Stimulated activated effector memory CD8-positive, alpha-beta T cell treated with anti-CD3 and anti-CD28 coated beads, Interleukin-12 subunit alpha, Interleukin-12 subunit beta, amount 100 ng/mL, for 72 hours (primary cell): Measurements from ENCODE around the gene BAZ1B.
"Not testable (repeated sequence)": the region's sequence is repeated elsewhere in the genome, so short reads cannot be mapped to it uniquely, and the experiment has no call there.

ENCODE experiments used
- ATAC-seq: fragments of 150-1000 bp; cut with Tn5 transposase; 2 replicates; pipeline ENCODE4 v1.10.0; 2021
- DNase-seq, 2 donors: peaks; one replicate each; pipeline ENCODE4 v3.0.0; 2021 to 2022; ENCODE audit warnings: low spot score in 2 of 2
- H3K27ac Mint-ChIP-seq: one replicate; pipeline ENCODE4 v1.8.0; 2022; ENCODE audit warnings: mild to moderate bottlenecking, mixed read lengths
- H3K36me3 Mint-ChIP-seq: one replicate; pipeline ENCODE4 v1.8.0; 2022; ENCODE audit warnings: mild to moderate bottlenecking, mixed read lengths
- H3K4me1 Mint-ChIP-seq: one replicate; pipeline ENCODE4 v1.8.0; 2022; ENCODE audit warnings: mixed read lengths
- H3K4me3 Mint-ChIP-seq: one replicate; pipeline ENCODE4 v1.8.0; 2022; ENCODE audit warnings: mild to moderate bottlenecking, mixed read lengths
- H3K9me3 Mint-ChIP-seq: one replicate; pipeline ENCODE4 v1.8.0; 2022; ENCODE audit warnings: mixed read lengths

BAZ1B gene

DNA sequence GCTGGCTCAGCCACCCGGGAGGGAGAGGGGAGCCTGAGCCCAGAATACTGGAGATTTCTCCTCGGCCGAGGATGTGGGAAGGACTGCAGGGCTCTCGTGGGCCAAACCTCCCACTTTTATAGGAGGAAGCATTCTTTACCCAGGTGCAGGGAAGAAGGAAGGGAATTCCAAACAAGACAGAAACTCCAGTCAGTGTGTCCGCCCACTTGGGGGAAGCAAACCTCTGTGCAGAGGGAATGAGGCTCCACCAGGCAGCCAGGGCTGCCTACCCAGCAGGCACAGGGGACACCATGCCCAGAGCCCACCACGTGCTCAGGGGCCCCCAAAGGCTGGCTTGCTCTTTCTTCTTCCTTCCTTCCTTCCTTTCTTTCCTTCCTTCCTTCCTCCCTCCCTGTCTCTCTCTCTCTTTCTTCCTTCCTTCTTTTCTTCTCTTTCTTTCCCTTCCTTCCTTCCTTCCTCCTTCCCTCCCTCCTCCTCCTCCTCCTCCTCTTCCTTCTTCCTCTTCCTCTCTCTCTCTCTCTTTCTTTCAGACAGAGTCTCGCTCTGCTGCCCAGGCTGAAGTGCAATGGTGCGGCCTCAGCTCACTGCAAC lies 103.9 kb downstream of the BAZ1B start:
- no peaks in the 10 kb centered on the region for H3K36me3 Mint-ChIP-seq
- H3K27ac Mint-ChIP-seq = no peak overlapping the region
- no peak for ATAC-seq
- DNase-seq = no peak
- H3K9me3 Mint-ChIP-seq = no peaks in the 10 kb centered on the region
- no peaks in the 10 kb centered on the region for H3K4me1 Mint-ChIP-seq
- no peak overlapping the region for H3K4me3 Mint-ChIP-seq

DNA sequence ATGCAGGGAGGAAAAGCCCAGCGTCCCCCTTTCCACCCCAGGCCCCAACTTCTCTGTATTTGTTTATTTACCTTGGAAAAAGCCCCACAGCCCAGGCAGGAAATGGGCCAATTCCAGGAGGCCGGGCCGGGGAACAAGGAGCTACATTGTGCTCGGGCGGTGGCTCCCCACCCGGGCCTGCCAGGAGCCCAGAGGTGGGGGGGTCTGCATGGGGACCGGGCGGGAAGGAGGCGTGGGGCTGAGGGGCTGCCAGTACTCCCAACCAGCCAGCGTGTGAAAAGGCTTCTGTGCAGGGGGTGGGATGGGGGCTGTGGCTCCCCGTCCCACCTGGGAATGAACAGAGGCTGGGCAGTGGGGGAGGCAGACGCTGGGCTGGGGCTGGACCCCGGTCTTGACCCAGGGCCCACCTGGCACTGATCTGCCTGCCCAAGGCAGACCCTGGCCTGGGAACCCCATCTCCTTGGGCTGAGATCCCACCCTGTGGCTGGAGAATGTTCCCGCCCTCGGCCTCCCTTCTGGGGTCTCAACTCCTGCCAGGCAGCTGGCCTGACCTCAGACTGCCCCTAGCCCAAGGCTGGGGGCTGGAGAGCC lies 111.5 kb downstream of the BAZ1B start:
- not testable (repeated sequence) for H3K4me3 Mint-ChIP-seq, DNase-seq, H3K36me3 Mint-ChIP-seq, H3K9me3 Mint-ChIP-seq, H3K4me1 Mint-ChIP-seq, H3K27ac Mint-ChIP-seq
- ATAC-seq = peak; percentile 16

DNA sequence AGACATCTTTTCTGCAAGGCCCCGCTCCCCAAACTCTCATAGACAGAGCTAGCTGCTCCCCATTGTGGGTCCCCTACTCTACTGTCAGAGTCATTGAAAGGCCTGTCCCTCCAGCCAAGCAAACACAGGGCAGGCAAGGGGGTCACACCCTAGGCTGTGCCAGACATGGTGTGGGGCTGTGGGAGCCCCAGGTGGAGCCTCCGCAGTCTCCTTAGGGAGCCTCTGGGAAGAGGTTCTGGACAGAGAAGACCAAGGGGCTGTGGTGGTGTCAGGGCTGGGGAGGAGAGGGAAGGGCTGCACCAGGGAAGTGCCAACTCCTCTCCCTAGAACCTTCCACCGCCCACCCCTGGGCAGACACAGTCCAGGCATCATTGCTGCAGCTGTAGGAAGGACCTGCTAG lies 117.2 kb downstream of the BAZ1B start:
- ATAC-seq = peak; percentile 13
- H3K9me3 Mint-ChIP-seq, H3K4me1 Mint-ChIP-seq, DNase-seq, H3K36me3 Mint-ChIP-seq, H3K4me3 Mint-ChIP-seq, H3K27ac Mint-ChIP-seq: not testable (repeated sequence)

- not testable (repeated sequence) for H3K9me3 Mint-ChIP-seq, H3K4me1 Mint-ChIP-seq, H3K27ac Mint-ChIP-seq, H3K36me3 Mint-ChIP-seq
- ATAC-seq (peak; percentile 53), DNase-seq (peak; percentile 39 to 77)
- peak overlapping the region; percentile 25 for H3K4me3 Mint-ChIP-seq
These were observed 122.7 kb downstream of the BAZ1B start for GRCh38 chr7:73399185-73400050.

DNA sequence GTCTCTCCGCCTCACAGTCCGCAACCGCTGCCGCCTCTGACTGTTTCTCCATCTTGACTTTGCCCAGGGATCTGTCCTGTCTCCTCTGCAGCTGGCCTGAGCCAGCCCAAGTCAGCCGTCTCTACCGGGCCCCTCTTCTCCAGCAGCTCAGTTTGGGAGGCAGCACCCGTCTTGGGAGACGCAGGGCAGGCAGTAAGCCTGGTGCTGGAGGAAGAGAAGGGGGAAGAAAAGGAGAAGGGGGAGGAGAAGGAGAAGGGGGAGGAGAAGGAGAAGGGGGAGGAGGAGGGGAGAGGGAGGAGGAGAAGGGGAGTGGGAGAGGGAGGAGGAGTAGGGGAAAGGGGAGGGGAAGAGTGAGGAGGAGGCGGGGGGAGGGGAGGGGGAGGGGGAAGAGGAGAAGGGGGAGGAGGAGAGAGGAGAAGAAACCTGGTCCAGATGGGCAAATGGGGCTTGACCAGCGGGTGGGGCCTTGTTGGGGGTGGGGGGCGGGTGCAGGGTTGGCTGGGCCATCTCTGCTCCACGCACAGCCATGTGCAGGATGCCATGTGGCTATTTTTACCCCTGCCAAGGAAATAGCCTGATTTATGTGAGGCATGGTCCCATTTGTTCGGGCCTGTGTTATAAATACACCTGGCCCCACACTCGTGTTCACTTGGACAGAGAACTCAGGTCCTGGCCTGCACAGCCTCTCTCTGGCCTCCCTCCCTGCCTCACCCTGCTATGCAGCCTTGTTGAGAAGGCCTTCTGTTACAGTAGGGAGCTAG lies 124.4 kb downstream of the BAZ1B start:
- H3K4me1 Mint-ChIP-seq = no peaks in the 10 kb centered on the region
- ATAC-seq (no peak), DNase-seq (no peak)
- no peak overlapping the region for H3K27ac Mint-ChIP-seq
- no peak overlapping the region for H3K4me3 Mint-ChIP-seq
- peaks cover 6% of the 10 kb centered on the region for H3K36me3 Mint-ChIP-seq
- H3K9me3 Mint-ChIP-seq = no peaks in the 10 kb centered on the region

DNA sequence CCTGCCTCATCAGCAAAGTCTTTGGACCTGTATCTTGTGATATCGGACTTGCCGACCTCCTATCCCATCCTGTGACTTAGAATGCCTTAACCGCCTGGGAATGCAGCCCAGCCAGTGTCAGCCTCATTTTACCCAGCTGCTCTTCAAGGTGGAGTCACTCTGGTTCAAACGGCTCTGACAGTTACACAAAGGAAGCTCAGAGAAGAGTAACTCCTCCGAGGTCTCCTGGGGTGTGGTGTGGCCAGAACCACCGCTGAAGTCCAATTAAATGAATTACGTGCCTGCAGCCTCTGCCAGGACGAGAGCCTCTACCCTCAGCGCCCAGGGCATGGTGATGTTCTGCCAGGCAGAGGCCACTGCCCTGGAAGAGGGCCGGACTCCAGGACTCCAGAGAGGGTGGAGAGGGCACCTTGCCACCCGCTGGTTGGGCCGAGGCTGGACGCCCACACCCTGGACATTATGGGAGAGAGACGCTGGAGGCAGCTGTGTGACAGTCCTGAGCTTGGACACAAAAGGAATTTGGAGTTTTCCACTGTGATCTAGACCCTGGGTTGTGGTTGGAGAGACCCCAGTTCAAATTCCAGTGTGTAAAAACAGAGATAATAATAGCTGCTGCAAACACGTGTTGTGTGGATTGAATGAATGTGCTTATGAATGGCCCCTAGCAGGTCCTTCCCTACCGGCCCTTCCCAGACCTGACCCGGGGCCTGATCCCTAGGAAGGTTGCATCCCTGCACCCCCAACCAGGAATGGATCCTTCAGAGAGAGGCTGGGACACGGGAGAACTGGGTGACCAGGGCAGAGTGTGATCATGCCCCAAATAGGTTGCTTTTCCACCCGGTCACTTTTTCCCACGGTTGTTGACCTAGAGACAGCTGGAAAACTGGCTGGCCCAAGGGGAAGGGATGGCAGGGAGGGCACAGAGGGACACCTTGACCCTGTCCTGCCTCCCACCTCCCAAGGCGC lies 126.3 kb downstream of the BAZ1B start:
- H3K27ac Mint-ChIP-seq = no peak overlapping the region
- DNase-seq (no peak), ATAC-seq (no peak)
- no peaks in the 10 kb centered on the region for H3K4me1 Mint-ChIP-seq
- H3K4me3 Mint-ChIP-seq = no peak overlapping the region
- H3K9me3 Mint-ChIP-seq = no peaks in the 10 kb centered on the region
- peaks cover 6% of the 10 kb centered on the region for H3K36me3 Mint-ChIP-seq

GRCh38 chr7:73394422-73394821 lies 127.7 kb downstream of the BAZ1B start:
- no peak for ATAC-seq
- peaks cover 7% of the 10 kb centered on the region for H3K9me3 Mint-ChIP-seq
- H3K36me3 Mint-ChIP-seq = peaks cover 3% of the 10 kb centered on the region
- no peaks in the 10 kb centered on the region for H3K4me1 Mint-ChIP-seq
- H3K4me3 Mint-ChIP-seq = no peak overlapping the region
- no peak overlapping the region for H3K27ac Mint-ChIP-seq
- no peak for DNase-seq

GRCh38 chr7:73391396-73391795 lies 130.7 kb downstream of the BAZ1B start:
- Mint-ChIP-seq H3K9me3 (peaks cover 19% of the 10 kb centered on the region), H3K27ac (no peak overlapping the region), H3K4me1 (no peaks in the 10 kb centered on the region), H3K4me3 (no peak overlapping the region), H3K36me3 (no peaks in the 10 kb centered on the region)
- DNase-seq (no peak), ATAC-seq (no peak)
